WERI-Rb-1 (cell line): ENCODE data around the gene CEP44.
"Not testable (repeated sequence)": the region's sequence is repeated elsewhere in the genome, so short reads cannot be mapped to it uniquely, and the experiment has no call there.

Experiments used
- DNase-seq: peaks from one replicate; pipeline ENCODE4 v3.0.0-alpha.2; 2020
- H3K27ac ChIP-seq: fragments of 250-450 bp; sonication (Bioruptor Pico); 2 replicates; pipeline ENCODE4 v1.5.1; 2020; ENCODE audit warnings: mild to moderate bottlenecking, moderate library complexity
- H3K27me3 ChIP-seq: fragments of 250-450 bp; sonication (Bioruptor Pico); 2 replicates; pipeline ENCODE4 v1.5.1; 2021; ENCODE audit warnings: mild to moderate bottlenecking, low read depth, moderate library complexity; ENCODE audit not compliant: insufficient read depth, severe bottlenecking
- H3K36me3 ChIP-seq: fragments of 250-450 bp; sonication (Bioruptor Pico); 2 replicates; pipeline ENCODE4 v1.5.1; 2020; ENCODE audit warnings: mild to moderate bottlenecking, moderate library complexity
- H3K4me3 ChIP-seq: 2 replicates; pipeline ENCODE4 v1.5.1; 2011; ENCODE audit warnings: low read depth, mild to moderate bottlenecking, control low read depth, low read length
- H3K9me3 ChIP-seq: fragments of 250-450 bp; sonication (Bioruptor Pico); 2 replicates; pipeline ENCODE4 v1.5.1; 2021; ENCODE audit warnings: mild to moderate bottlenecking, moderate library complexity; ENCODE audit not compliant: severe bottlenecking
- CTCF ChIP-seq: IDR thresholded peaks from 2 replicates; pipeline ENCODE4 v1.5.1; 2011; ENCODE audit warnings: low read depth, mild to moderate bottlenecking, control low read depth, inconsistent platforms, low read length

The CEP44 gene

DNA sequence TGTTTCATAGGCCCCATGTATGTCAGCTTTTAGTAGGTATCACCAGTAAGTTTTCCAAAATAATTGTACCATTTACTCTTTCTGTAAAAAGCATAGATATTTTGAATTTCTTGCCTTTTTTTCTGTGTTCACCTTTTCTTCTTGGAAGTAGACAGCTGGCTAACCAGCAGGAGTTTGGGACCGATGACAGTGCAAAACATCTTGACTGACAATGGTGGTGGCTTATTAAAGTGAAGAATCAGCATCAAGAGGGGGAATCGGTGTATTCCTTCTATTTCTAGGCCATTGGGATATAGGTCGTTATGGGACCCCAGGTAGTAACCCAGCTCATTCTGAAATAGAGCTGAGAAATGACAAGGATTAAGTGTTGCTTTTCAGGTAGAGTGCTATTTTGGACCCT, 3.2 kb downstream of the CEP44 start:
- Histone ChIP-seq H3K27ac (no peak overlapping the region), H3K27me3 (no peaks in the 10 kb centered on the region), H3K4me3 (no peak overlapping the region), H3K9me3 (no peaks in the 10 kb centered on the region), H3K36me3 (peaks cover 4% of the 10 kb centered on the region)
- no peak for TF ChIP-seq CTCF
- DNase-seq: no peak

- Histone ChIP-seq H3K27me3 (no peaks in the 10 kb centered on the region), H3K9me3 (peaks cover 6% of the 10 kb centered on the region), H3K36me3 (peaks cover 6% of the 10 kb centered on the region), H3K4me3 (no peak overlapping the region), H3K27ac (no peak overlapping the region)
- no peak for TF ChIP-seq CTCF
- no peak for DNase-seq
Observed at GRCh38 chr4:174292473-174292872, 8.8 kb downstream of the CEP44 start.

GRCh38 chr4:174294641-174295040, 10.9 kb downstream of the CEP44 start:
- H3K9me3 ChIP-seq, H3K36me3 ChIP-seq, H3K4me3 ChIP-seq, H3K27me3 ChIP-seq, DNase-seq, H3K27ac ChIP-seq: not testable (repeated sequence)

- not testable (repeated sequence) for H3K27ac ChIP-seq, H3K27me3 ChIP-seq, H3K4me3 ChIP-seq, H3K9me3 ChIP-seq, DNase-seq
- peaks cover 11% of the 10 kb centered on the region for H3K36me3 ChIP-seq
Observed at GRCh38 chr4:174295142-174295541, 11.4 kb downstream of the CEP44 start.

DNA sequence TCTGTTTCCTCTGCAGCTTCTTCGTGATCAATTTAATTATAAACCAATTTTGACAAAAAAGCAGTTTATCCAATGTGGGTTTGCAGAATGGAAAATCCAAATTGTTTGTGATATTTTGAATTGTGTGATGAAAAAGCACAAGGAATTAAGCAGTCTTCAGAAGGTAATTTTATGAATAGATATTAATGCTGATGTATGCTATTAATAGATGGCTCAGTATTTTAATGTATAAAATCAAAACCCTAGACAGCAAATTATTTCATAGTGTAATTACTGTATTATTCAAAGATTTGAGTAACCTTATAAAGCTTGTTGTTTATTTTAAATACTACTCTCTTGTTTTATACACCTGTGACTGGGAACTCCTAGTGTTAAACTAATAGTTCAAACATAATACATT, 20.0 kb downstream of the CEP44 start:
- Histone ChIP-seq H3K27me3 (no peaks in the 10 kb centered on the region), H3K9me3 (no peaks in the 10 kb centered on the region), H3K27ac (no peak overlapping the region), H3K4me3 (no peak overlapping the region), H3K36me3 (peaks cover 44% of the 10 kb centered on the region)
- no peak for DNase-seq
- TF ChIP-seq CTCF: no peak

DNA sequence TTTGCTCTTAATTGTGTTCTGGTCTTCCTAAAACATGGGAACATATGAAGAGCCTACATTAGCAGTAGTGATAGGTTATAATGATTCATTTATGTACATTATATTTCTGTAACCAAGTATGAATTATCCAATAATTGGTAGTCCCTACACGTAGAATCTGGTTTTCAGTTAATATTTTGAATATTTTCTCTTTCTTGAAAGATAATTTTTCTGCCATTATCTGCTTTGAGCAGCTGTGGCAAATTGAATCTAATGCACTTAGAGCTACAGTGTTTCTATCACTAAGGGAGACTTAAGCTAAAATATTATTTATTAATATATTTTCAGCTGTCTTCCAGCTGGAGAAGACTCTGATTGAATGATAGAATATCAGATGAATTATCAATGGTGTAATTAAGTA, 21.0 kb downstream of the CEP44 start:
- Histone ChIP-seq H3K36me3 (peaks cover 42% of the 10 kb centered on the region), H3K9me3 (no peaks in the 10 kb centered on the region), H3K4me3 (no peak overlapping the region), H3K27me3 (no peaks in the 10 kb centered on the region), H3K27ac (no peak overlapping the region)
- DNase-seq: no peak
- TF ChIP-seq CTCF: no peak

DNA sequence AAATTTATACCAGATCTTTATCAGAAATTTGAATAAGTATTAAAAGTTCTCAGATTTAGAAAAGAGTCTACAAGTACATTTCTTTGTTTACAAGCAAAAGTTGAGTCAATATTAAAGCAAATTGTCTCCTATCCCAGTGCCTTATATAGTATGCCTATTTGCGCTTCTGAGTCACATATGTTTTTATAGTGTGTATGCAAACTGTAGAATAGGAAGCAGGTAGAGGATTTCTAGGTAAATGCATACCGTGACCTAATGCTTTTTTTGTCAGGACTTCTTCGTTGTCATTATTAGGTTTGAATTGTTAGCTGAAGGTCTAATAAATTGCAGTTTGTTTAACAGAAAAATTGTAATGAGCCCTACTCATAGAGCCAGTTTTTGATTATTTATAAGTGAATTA, 22.2 kb downstream of the CEP44 start:
- no peak for DNase-seq
- peaks cover 35% of the 10 kb centered on the region for H3K36me3 ChIP-seq
- no peak overlapping the region for H3K4me3 ChIP-seq
- H3K27me3 ChIP-seq: no peaks in the 10 kb centered on the region
- no peak overlapping the region for H3K27ac ChIP-seq
- no peak for TF ChIP-seq CTCF
- H3K9me3 ChIP-seq: no peaks in the 10 kb centered on the region
